Vagina (tissue), 2 donors: ENCODE results near the gene ARHGEF4. TPM values are rescaled to one million over a fixed set of nuclear protein-coding genes. Genes with fewer than 3 reads are reported as not detected.
"Not testable (repeated sequence)": the region's sequence is repeated elsewhere in the genome, so short reads cannot be mapped to it uniquely, and the experiment has no call there.

Experiments
- DNase-seq, 2 donors: peaks; one replicate each; pipeline ENCODE4 v3.0.0-alpha.2; 2017; ENCODE audit errors: extremely low spot score in 2 of 2
- H3K27ac ChIP-seq: fragments of 200-600 bp; sonication (generic); one replicate; pipeline ENCODE4 v1.5.1; 2019
- H3K27me3 ChIP-seq: fragments of 200-600 bp; sonication (generic); one replicate; pipeline ENCODE4 v1.5.1; 2019
- H3K36me3 ChIP-seq, 2 donors: fragments of 200-600 bp; sonication (generic); one replicate each; pipeline ENCODE4 v1.5.1; 2017 to 2019
- H3K4me1 ChIP-seq: fragments of 200-600 bp; sonication (generic); one replicate; pipeline ENCODE4 v1.5.1; 2019
- H3K4me3 ChIP-seq, 2 donors: fragments of 200-600 bp; sonication (generic); 1 replicate in 1 of 2; 2 replicates in 1 of 2; pipeline ENCODE4 v1.5.1; 2016 to 2019
- H3K9me3 ChIP-seq: fragments of 200-600 bp; sonication (generic); one replicate; pipeline ENCODE4 v1.5.1; 2019
- CTCF ChIP-seq, 3 experiments: fragments of 450-650 bp in 2 of 3; fragments of 200-600 bp in 1 of 3; sonication (generic) in 1 of 3; IDR thresholded peaks; one replicate each; pipeline ENCODE4 v1.5.1; 2017 to 2019; ENCODE audit warnings: antibody characterized with exemption in 3 of 3, mild to moderate bottlenecking in 2 of 3, moderate library complexity in 2 of 3
- POLR2A ChIP-seq, 2 donors: fragments of 450-650 bp; IDR thresholded peaks; one replicate each; pipeline ENCODE4 v1.6.1; 2017; ENCODE audit warnings: antibody characterized with exemption in 2 of 2, mild to moderate bottlenecking in 2 of 2, moderate library complexity in 2 of 2
- POLR2AphosphoS5 ChIP-seq, 2 donors: sonication (generic); formaldehyde crosslinking; IDR thresholded peaks; one replicate each; pipeline ENCODE4 v1.9.0; 2017; ENCODE audit warnings: antibody characterized with exemption in 2 of 2, mild to moderate bottlenecking in 2 of 2, low read depth in 1 of 2; ENCODE audit not compliant: insufficient read depth in 1 of 2
- intact Hi-C: fragments of 100-400 bp; cut with DNase I; formaldehyde crosslinking; loops from one replicate; pipeline ENCODE4 v1.15.1; 2023
- total RNA-seq: library from RNA; depleted of rRNA; stranded (reverse); fragments of >200 nt; gene quantifications from one replicate; pipeline ENCODE4 v1.2.3, GENCODE V29; 2016

ARHGEF4 gene
- total RNA-seq, 1 donor from 2014 or later: 116 TPM

DNA sequence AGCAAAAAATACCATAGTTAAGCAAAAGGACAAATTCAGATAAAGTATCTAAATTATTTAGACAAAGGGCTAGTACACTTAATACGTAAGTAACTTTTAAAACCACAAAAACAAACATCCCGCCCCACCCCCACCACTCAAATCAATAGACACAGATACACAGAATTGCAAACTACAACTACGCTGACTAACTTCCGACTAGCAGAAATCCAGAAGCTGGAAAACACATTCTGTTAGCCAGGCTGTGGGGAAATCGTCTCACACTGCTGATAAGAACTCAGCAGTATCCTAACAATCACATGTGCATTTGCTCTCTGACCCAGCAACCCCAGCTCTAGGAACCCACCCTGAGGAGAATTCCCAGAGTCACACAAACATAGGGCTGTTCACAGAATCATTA lies 240.0 kb downstream of the ARHGEF4 start:
- Histone ChIP-seq H3K27me3 (no peaks in the 10 kb centered on the region), H3K36me3 (peaks cover 0 to 49% of the 10 kb centered on the region in 2 donors), H3K4me3 (no peak overlapping the region), H3K27ac (no peak overlapping the region), H3K4me1 (peaks cover 27% of the 10 kb centered on the region), H3K9me3 (no peaks in the 10 kb centered on the region)
- DNase-seq: no peak
- no peak for TF ChIP-seq CTCF (IDR thresholded peaks at IDR 0.05)
- TF ChIP-seq POLR2A (IDR thresholded peaks at IDR 0.05): no peak
- no peak for TF ChIP-seq POLR2AphosphoS5 (IDR thresholded peaks at IDR 0.05; ENCODE audit: insufficient read depth in 1 of 2, low read depth in 1 of 2)
- intact Hi-C loops: no loop called here

- H3K27ac ChIP-seq: no peak overlapping the region
- intact Hi-C loops: no loop called here
- peaks cover 0 to 49% of the 10 kb centered on the region in 2 donors for H3K36me3 ChIP-seq
Observed at GRCh38 chr2:131077182-131077846, 240.6 kb downstream of the ARHGEF4 start.

DNA sequence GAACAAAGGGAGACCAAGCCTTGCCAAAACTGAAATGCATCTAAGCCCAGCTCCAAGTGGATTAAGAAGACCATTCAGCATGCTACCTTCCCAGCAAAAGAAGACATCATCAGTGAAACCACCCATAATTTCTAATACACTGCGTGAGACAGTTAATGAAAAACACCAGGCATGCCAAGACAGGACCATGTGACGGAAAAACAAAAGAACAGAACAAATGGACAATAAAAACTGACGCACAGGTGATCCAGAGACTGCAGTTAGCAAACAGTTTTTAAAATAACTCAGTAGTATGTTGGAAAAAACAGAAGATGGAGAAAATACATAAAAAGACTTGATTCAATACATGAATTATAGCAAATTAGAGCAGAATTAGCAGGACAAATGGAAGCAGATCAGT lies 241.3 kb downstream of the ARHGEF4 start:
- Histone ChIP-seq H3K4me1 (peaks cover 30% of the 10 kb centered on the region), H3K27me3 (no peaks in the 10 kb centered on the region), H3K27ac (no peak overlapping the region), H3K36me3 (peaks cover 0 to 48% of the 10 kb centered on the region in 2 donors), H3K9me3 (no peaks in the 10 kb centered on the region), H3K4me3 (no peak overlapping the region)
- no peak for DNase-seq
- intact Hi-C loops: no loop called here
- no peak for TF ChIP-seq POLR2AphosphoS5 (IDR thresholded peaks at IDR 0.05; ENCODE audit: insufficient read depth in 1 of 2, low read depth in 1 of 2)
- no peak for TF ChIP-seq POLR2A (IDR thresholded peaks at IDR 0.05)
- TF ChIP-seq CTCF (IDR thresholded peaks at IDR 0.05): no peak

More at GRCh38 chr2:131077182-131077846, 240.6 kb downstream of the ARHGEF4 start:
- Histone ChIP-seq H3K27me3 (no peaks in the 10 kb centered on the region), H3K9me3 (no peaks in the 10 kb centered on the region), H3K4me3 (no peak overlapping the region), H3K4me1 (peaks cover 30% of the 10 kb centered on the region)
- TF ChIP-seq POLR2A (IDR thresholded peaks at IDR 0.05) (no peak), POLR2AphosphoS5 (IDR thresholded peaks at IDR 0.05; ENCODE audit: insufficient read depth in 1 of 2, low read depth in 1 of 2) (no peak), CTCF (IDR thresholded peaks at IDR 0.05) (no peak)
- no peak for DNase-seq

- Histone ChIP-seq H3K36me3 (peaks cover 0 to 48% of the 10 kb centered on the region in 2 donors), H3K4me1 (peaks cover 23% of the 10 kb centered on the region)
- H3K4me3 ChIP-seq, H3K9me3 ChIP-seq, intact Hi-C loops, DNase-seq, H3K27me3 ChIP-seq, H3K27ac ChIP-seq: not testable (repeated sequence)
Observed at GRCh38 chr2:131079931-131080330, 243.2 kb downstream of the ARHGEF4 start.

- Histone ChIP-seq H3K9me3 (no peaks in the 10 kb centered on the region), H3K4me3 (no peak overlapping the region), H3K36me3 (peaks cover 0 to 42% of the 10 kb centered on the region in 2 donors), H3K27me3 (no peaks in the 10 kb centered on the region), H3K4me1 (peaks cover 36% of the 10 kb centered on the region), H3K27ac (no peak overlapping the region)
- intact Hi-C loops: no loop called here
- TF ChIP-seq POLR2AphosphoS5 (IDR thresholded peaks at IDR 0.05; ENCODE audit: insufficient read depth in 1 of 2, low read depth in 1 of 2) (no peak), CTCF (IDR thresholded peaks at IDR 0.05) (no peak), POLR2A (IDR thresholded peaks at IDR 0.05) (no peak)
- no peak for DNase-seq
Observed at GRCh38 chr2:131081190-131081589, 244.5 kb downstream of the ARHGEF4 start.
